Breast epithelium (tissue), 4 donors: Measurements from ENCODE around the gene DDX41. TPM values are rescaled to one million over a fixed set of nuclear protein-coding genes. Genes with fewer than 3 reads are reported as not detected.

Experiments
- DNase-seq, 2 donors: peaks; one replicate each; pipeline ENCODE4 v3.0.0-alpha.2; 2019; ENCODE audit warnings: low spot score in 2 of 2
- H3K27ac ChIP-seq, 2 donors: fragments of 200-600 bp; sonication (generic) in 1 of 2; one replicate each; pipeline ENCODE4 v1.5.1; 2016 to 2019; ENCODE audit warnings: mild to moderate bottlenecking in 1 of 2
- H3K27me3 ChIP-seq, 2 donors: fragments of 200-600 bp; sonication (generic) in 1 of 2; one replicate each; pipeline versions ENCODE4 v1.5.1 to v1.6.0; 2017 to 2019; ENCODE audit warnings: control low read depth in 1 of 2, mild to moderate bottlenecking in 1 of 2
- H3K36me3 ChIP-seq: fragments of 200-600 bp; one replicate; pipeline ENCODE4 v1.5.1; 2019
- H3K4me1 ChIP-seq, 2 donors: fragments of 200-600 bp; sonication (generic); one replicate each; pipeline ENCODE4 v1.5.1; 2016 to 2019; ENCODE audit warnings: control low read depth in 1 of 2
- H3K4me3 ChIP-seq, 3 donors: fragments of 200-600 bp; sonication (generic); 1 replicate in 2 of 3; 2 replicates in 1 of 3; pipeline ENCODE4 v1.5.1; 2016 to 2019; ENCODE audit warnings: mild to moderate bottlenecking in 3 of 3, moderate library complexity in 2 of 3
- H3K9me3 ChIP-seq, 2 donors: fragments of 200-600 bp; sonication (generic) in 1 of 2; one replicate each; pipeline ENCODE4 v1.5.1; 2016 to 2019; ENCODE audit warnings: control low read depth in 1 of 2
- POLR2A ChIP-seq: fragments of 450-650 bp; IDR thresholded peaks from one replicate; pipeline ENCODE4 v1.6.1; 2016; ENCODE audit warnings: antibody characterized with exemption, mild to moderate bottlenecking, moderate library complexity
- POLR2AphosphoS5 ChIP-seq, 3 donors: sonication (generic); formaldehyde crosslinking; IDR thresholded peaks; one replicate each; pipeline ENCODE4 v1.6.1; 2017; ENCODE audit warnings: antibody characterized with exemption in 3 of 3
- intact Hi-C: fragments of 100-400 bp; cut with DNase I; formaldehyde crosslinking; loops from one replicate; pipeline ENCODE4 v1.15.1; 2023; ENCODE audit warnings: low total_unique reads
- total RNA-seq, 3 donors: library from RNA; depleted of rRNA; stranded (reverse); fragments of >200 nt; gene quantifications; one replicate each; pipeline ENCODE4 v1.1.0, GENCODE V29; 2016
- TF ChIP-seq, protein P1 (sequence below), 3 donors: fragments of 450-650 bp; IDR thresholded peaks; one replicate each; pipeline ENCODE4 v1.5.1; 2016 to 2017; ENCODE audit warnings: antibody characterized with exemption in 3 of 3, mild to moderate bottlenecking in 3 of 3, moderate library complexity in 3 of 3

The DDX41 gene
- total RNA-seq, 3 donors from 2014 or later, result 76.0 to 110 (median 103) TPM

DNA sequence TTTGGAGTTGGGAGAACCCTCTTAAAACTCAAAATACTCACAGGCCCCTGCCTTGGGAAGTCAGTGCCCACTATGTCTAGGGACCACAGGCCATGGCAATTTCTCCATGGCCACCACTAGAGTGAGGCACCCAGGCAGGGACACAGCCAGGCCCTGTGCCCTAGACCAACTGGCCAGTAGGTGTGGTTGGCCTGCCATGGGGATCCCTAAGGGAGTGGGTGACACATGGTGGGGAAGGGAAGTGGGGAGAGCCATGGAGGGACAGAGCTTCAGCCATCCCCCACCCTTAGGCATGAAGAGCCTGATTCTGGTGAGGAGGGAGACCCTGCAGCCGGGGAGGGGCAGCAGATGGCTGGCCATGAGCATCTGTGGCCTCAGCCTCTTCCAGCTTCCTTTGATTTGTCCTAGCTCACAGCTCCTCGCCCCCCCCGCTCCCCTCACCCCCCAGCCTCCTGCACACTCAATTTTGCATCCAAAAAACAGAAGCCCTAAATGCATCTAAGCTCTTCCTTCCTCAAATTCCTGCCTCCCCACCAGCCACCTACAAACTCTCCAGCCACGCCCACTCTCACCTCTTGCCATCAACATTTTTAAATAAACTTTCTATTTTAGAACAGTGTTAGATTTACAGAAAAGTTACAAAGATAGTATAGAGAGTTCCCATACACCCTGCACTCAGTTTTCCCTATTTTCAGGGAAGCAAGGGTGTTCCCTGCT is 41.8 kb downstream of the DDX41 start:
- Histone ChIP-seq H3K27ac (peak overlapping the region in 1 of 2 donors; percentile 77), H3K4me1 (peaks cover 19% of the 10 kb centered on the region in 2 donors)
- no peak for DNase-seq

GRCh38 chr5:177474002-177474476 is 42.7 kb downstream of the DDX41 start:
- no peaks in the 10 kb centered on the region for H3K27me3 ChIP-seq
- peaks cover 14 to 18% of the 10 kb centered on the region in 2 donors for H3K4me1 ChIP-seq
- no peak for DNase-seq
- intact Hi-C loops, result no loop called here
- H3K36me3 ChIP-seq, result no peaks in the 10 kb centered on the region
- TF ChIP-seq POLR2A, result no peak
- TF ChIP-seq, protein P1, sequence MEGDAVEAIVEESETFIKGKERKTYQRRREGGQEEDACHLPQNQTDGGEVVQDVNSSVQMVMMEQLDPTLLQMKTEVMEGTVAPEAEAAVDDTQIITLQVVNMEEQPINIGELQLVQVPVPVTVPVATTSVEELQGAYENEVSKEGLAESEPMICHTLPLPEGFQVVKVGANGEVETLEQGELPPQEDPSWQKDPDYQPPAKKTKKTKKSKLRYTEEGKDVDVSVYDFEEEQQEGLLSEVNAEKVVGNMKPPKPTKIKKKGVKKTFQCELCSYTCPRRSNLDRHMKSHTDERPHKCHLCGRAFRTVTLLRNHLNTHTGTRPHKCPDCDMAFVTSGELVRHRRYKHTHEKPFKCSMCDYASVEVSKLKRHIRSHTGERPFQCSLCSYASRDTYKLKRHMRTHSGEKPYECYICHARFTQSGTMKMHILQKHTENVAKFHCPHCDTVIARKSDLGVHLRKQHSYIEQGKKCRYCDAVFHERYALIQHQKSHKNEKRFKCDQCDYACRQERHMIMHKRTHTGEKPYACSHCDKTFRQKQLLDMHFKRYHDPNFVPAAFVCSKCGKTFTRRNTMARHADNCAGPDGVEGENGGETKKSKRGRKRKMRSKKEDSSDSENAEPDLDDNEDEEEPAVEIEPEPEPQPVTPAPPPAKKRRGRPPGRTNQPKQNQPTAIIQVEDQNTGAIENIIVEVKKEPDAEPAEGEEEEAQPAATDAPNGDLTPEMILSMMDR (IDR thresholded peaks at IDR 0.05), result no peak
- no peak for TF ChIP-seq POLR2AphosphoS5 (IDR thresholded peaks at IDR 0.05)
- H3K27ac ChIP-seq, result peak overlapping the region; percentile 55 to 77
- H3K4me3 ChIP-seq, result peak overlapping the region; percentile 81 to 96 (median 81)
- no peaks in the 10 kb centered on the region for H3K9me3 ChIP-seq

More for the DNA sequence above, 41.8 kb downstream of the DDX41 start:
- TF ChIP-seq POLR2AphosphoS5 (IDR thresholded peaks at IDR 0.05) (no peak), POLR2A (no peak)
- TF ChIP-seq, protein P1 (IDR thresholded peaks at IDR 0.05), result no peak
- Histone ChIP-seq H3K27me3 (no peaks in the 10 kb centered on the region), H3K36me3 (no peaks in the 10 kb centered on the region), H3K4me3 (no peak overlapping the region), H3K9me3 (no peaks in the 10 kb centered on the region)
- intact Hi-C loops, result no loop called here

DNA sequence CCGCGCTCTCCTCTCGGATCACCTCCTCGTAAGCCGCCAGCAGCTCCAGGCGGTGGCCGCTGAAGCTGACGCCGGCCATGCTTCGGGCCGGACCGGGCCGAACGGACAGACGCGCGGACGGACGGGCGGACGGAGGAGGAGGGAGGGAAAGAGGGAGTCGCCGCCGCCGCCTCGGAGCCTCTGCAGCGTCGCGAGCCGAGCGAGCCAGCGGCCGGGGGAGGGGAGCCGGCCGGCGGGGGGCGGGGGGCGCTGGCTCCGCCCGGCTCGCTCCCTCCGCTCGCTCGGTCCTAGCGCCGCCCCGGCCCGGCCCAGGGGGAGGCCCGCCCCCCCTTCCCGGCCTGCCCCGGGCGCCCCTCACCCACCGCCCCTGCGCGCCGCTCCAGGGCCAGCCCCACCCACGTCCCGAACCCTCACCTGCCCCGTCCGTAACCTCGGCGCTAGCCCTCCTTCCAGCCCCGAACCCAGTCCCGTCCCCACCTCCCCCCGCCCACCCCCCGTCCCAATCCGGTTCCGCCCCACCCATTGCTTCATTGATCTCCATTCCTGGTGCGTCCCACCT is 43.2 kb downstream of the DDX41 start, which contains the start of gene DBN1:
TSS of gene DBN1 (minus strand) at position 192 of the 559 bp plus-strand sequence. CDS start at position 79, 113 bp downstream.
- peak within 1 kb of the TSS; percentile 81 to 96 (median 81) for H3K4me3 ChIP-seq
- TF ChIP-seq, protein P1 (IDR thresholded peaks at IDR 0.05), result no peak
- TF ChIP-seq POLR2A, result no peak
- TF ChIP-seq POLR2AphosphoS5 (IDR thresholded peaks at IDR 0.05), result no peak
- H3K27ac ChIP-seq, result peak within 1 kb of the TSS; percentile 55 to 77
- H3K36me3 ChIP-seq, result no peaks in the 10 kb centered on the region
- H3K9me3 ChIP-seq, result no peaks in the 10 kb centered on the region
- intact Hi-C loops, result no loop called here
- H3K4me1 ChIP-seq, result peaks cover 9 to 14% of the 10 kb centered on the region in 2 donors
- no peak for DNase-seq
- H3K27me3 ChIP-seq, result no peaks in the 10 kb centered on the region

DNA sequence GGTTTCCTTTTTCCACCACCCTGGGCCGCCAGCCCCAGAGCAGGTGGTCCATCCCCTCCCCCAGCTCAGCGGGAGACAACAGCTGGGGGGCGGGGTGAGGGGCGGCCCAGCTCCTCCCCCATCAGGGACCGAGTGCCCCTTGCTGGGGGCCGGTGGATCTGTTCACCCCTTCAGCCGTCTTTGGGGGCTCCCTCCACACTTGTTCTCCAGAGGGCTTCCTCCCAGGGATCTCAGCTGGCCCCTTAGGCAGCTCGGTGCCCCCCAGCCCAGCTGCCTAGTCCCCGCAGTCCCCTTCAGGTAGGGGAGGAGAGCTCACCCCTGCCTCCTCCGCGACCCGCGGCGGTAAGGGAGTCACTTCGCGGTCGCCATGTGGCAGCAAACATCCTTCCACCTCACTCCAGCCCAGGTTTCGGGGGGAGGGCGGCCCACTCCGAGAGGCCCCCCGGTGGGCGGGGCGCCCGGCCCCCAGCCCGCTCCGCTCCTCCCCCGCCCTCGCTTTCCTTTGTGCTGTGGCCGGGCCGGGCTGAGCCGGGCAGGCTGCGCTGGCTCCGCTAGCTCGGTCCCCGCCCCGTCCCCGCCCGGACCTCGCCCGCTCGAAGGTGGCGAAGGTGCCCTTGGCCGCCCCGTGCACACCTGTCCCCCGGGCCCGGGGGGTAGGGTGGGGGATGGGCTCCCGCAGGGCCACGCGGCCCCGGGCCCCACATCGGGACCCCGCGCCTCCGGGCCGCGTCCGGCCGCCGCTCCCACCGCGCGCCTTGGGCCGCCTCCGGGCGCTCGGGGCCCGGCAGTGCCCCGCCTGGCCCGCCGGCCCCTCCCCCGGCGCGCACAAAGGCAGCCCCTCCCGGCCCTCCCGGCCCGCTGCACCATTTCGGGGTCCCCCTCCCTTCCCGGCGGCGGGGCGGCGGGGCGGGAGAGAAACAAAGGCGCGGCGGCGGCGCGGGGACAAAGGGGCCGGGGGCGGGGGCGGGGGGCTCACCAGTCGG is 44.0 kb downstream of the DDX41 start:
- Histone ChIP-seq H3K27me3 (no peaks in the 10 kb centered on the region), H3K36me3 (no peaks in the 10 kb centered on the region), H3K27ac (peak overlapping the region; percentile 55 to 77), H3K4me3 (peak overlapping the region; percentile 81 to 96 (median 81)), H3K4me1 (peaks cover 8 to 14% of the 10 kb centered on the region in 2 donors), H3K9me3 (no peaks in the 10 kb centered on the region)
- no peak for DNase-seq
- intact Hi-C loops, result no loop called here
- TF ChIP-seq POLR2A, result no peak
- TF ChIP-seq, protein P1 (IDR thresholded peaks at IDR 0.05), result no peak
- no peak for TF ChIP-seq POLR2AphosphoS5 (IDR thresholded peaks at IDR 0.05)
